Glutamatergic neuron (in vitro differentiated cells): ENCODE data around the gene NCF1. TPM values are rescaled to one million over a fixed set of nuclear protein-coding genes. Genes with fewer than 3 reads are reported as not detected.
"Not testable (repeated sequence)": the region's sequence is repeated elsewhere in the genome, so short reads cannot be mapped to it uniquely, and the experiment has no call there.

Experiments
- DNase-seq: peaks from one replicate; pipeline ENCODE4 v3.0.0; 2022
- H3K27ac Mint-ChIP-seq: one replicate; pipeline ENCODE4 v1.8.0; 2020; ENCODE audit warnings: mild to moderate bottlenecking, mixed read lengths, inconsistent platforms; ENCODE audit not compliant: unreplicated experiment
- H3K27me3 Mint-ChIP-seq: one replicate; pipeline ENCODE4 v1.8.0; 2020; ENCODE audit warnings: mild to moderate bottlenecking, moderate library complexity, mixed read lengths, inconsistent platforms; ENCODE audit not compliant: unreplicated experiment
- H3K36me3 Mint-ChIP-seq: one replicate; pipeline ENCODE4 v1.8.0; 2020; ENCODE audit warnings: mild to moderate bottlenecking, mixed read lengths, inconsistent platforms; ENCODE audit not compliant: unreplicated experiment
- H3K4me1 Mint-ChIP-seq: one replicate; pipeline ENCODE4 v1.8.0; 2020; ENCODE audit warnings: mild to moderate bottlenecking, low read depth, mixed read lengths, inconsistent platforms; ENCODE audit not compliant: unreplicated experiment
- H3K4me3 Mint-ChIP-seq: one replicate; pipeline ENCODE4 v1.8.0; 2020; ENCODE audit warnings: mild to moderate bottlenecking, mixed read lengths, inconsistent platforms; ENCODE audit not compliant: unreplicated experiment
- H3K9me3 Mint-ChIP-seq: one replicate; pipeline ENCODE4 v1.8.0; 2020; ENCODE audit warnings: mild to moderate bottlenecking, moderate library complexity, mixed read lengths, inconsistent platforms; ENCODE audit not compliant: unreplicated experiment
- total RNA-seq: library from RNA; stranded (reverse); fragmentation: NEBNext Ultra II Directional; extraction: Animal tissue kit (Norgen Biotek cat#: 25700); gene quantifications from one replicate; pipeline ENCODE4 v1.2.1, GENCODE V29; 2021; ENCODE audit not compliant: unreplicated experiment

The NCF1 gene
- total RNA-seq, 1 donor from 2014 or later: 0.54 TPM

- not testable (repeated sequence) for H3K27me3 Mint-ChIP-seq, DNase-seq, H3K4me1 Mint-ChIP-seq, H3K36me3 Mint-ChIP-seq, H3K9me3 Mint-ChIP-seq, H3K4me3 Mint-ChIP-seq, H3K27ac Mint-ChIP-seq
These were observed 15.5 kb downstream of the NCF1 start for GRCh38 chr7:74789200-74789736.

DNA sequence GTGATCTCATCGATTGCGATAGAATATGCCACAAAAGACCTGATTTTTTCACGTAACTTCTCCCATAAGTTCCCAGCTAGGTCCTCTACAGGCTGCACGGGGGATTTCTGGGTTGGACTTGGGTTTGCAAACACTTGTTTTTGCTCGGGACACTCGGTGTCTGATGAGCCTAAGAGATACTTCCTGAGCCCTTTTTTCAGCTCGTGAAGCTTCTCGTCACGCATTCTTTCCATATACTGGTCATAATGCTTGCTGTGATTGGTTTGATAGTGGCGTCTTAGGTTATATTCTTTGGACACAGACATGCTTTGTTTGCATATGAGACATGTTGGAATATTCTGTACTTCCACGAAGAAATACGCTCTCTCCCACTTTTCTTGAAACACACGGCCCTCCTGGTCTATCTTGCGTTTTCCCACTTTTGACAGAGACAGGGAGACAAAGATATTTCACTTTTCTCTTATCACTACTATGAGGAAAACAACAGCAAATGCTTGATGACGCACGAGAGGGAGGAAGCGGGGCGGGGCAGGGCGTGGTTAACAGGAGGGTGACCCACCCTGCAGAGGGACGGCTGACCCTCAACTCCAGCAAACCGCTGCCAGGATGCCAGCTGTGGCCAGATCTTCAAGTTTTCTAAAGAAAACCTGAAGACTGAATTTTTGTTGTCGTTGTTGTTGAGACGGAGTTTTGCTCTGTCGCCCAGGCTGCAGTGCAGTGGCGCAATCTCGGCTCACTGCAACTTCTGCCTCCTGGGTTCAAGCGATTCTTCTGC lies 24.2 kb downstream of the NCF1 start:
- H3K4me3 Mint-ChIP-seq, DNase-seq: not testable (repeated sequence)

DNA sequence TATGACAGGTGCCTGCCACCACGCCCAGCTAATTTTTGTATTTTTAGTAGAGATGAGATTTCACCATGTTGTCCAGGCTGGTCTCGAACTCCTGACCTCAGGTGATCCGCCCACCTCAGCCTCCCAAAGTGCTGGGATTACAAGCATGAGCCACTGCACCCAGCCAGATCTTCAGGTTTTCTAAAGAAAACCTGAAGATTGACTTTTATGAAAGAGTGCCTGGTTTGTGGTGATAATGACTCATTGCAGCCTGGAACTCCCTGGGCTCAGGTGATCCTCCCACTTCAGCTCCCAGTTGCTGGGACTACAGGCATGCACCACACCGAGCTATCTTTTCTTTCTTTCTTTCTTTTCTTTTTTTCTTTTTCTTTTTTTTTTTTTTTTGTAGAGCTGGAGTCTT lies 24.8 kb downstream of the NCF1 start:
- H3K4me3 Mint-ChIP-seq, H3K27ac Mint-ChIP-seq, DNase-seq, H3K27me3 Mint-ChIP-seq, H3K4me1 Mint-ChIP-seq, H3K36me3 Mint-ChIP-seq, H3K9me3 Mint-ChIP-seq: not testable (repeated sequence)

More for the DNA sequence above, 24.2 kb downstream of the NCF1 start:
- not testable (repeated sequence) for H3K27ac Mint-ChIP-seq, H3K4me1 Mint-ChIP-seq, H3K36me3 Mint-ChIP-seq, H3K9me3 Mint-ChIP-seq, H3K27me3 Mint-ChIP-seq

DNA sequence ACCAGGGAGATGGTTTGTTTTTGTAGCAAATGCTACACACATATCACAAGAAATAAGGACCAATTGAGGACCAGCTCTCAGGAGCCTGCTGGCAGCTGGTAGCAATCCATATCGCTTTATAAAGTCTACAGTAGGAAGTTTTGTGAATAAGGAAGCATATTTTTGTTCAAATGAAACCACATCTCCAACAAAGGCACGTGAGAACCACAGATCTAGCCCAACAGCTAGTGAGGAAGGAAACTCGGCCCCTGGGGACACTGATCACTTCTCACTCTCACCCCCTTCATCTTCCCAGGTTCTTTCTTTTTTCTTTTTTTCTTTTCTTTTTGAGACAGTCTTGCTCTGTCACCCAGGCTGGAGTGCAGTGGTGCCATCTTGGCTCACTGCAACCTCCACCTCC lies 42.1 kb downstream of the NCF1 start:
- H3K27ac Mint-ChIP-seq, H3K4me1 Mint-ChIP-seq, DNase-seq, H3K36me3 Mint-ChIP-seq, H3K4me3 Mint-ChIP-seq, H3K27me3 Mint-ChIP-seq, H3K9me3 Mint-ChIP-seq: not testable (repeated sequence)

GRCh38 chr7:74820146-74820805 lies 46.5 kb downstream of the NCF1 start:
- not testable (repeated sequence) for H3K27me3 Mint-ChIP-seq, DNase-seq, H3K4me1 Mint-ChIP-seq, H3K9me3 Mint-ChIP-seq, H3K4me3 Mint-ChIP-seq, H3K27ac Mint-ChIP-seq, H3K36me3 Mint-ChIP-seq

GRCh38 chr7:74821259-74821658 lies 47.4 kb downstream of the NCF1 start:
- not testable (repeated sequence) for DNase-seq, H3K4me1 Mint-ChIP-seq, H3K36me3 Mint-ChIP-seq, H3K9me3 Mint-ChIP-seq, H3K4me3 Mint-ChIP-seq, H3K27me3 Mint-ChIP-seq, H3K27ac Mint-ChIP-seq

- H3K27ac Mint-ChIP-seq, H3K4me1 Mint-ChIP-seq, H3K36me3 Mint-ChIP-seq, DNase-seq, H3K27me3 Mint-ChIP-seq, H3K4me3 Mint-ChIP-seq, H3K9me3 Mint-ChIP-seq: not testable (repeated sequence)
These were observed 56.1 kb downstream of the NCF1 start for GRCh38 chr7:74829959-74830358.

GRCh38 chr7:74830411-74830810 lies 56.6 kb downstream of the NCF1 start:
- H3K27ac Mint-ChIP-seq, DNase-seq, H3K36me3 Mint-ChIP-seq, H3K27me3 Mint-ChIP-seq, H3K4me1 Mint-ChIP-seq, H3K4me3 Mint-ChIP-seq, H3K9me3 Mint-ChIP-seq: not testable (repeated sequence)

Other genes starting within 250 kb of the NCF1 start
- 391 TPM for gene GTF2I, start 116.3 kb upstream of the NCF1 start, total RNA-seq
- gene GTF2IRD2, start 77.6 kb downstream of the NCF1 start, total RNA-seq: 9.3 TPM
- gene CASTOR2, start 190.7 kb downstream of the NCF1 start, total RNA-seq: 74.2 TPM